Measurements from ENCODE around the gene PLCB1.

PLCB1 gene

DNA sequence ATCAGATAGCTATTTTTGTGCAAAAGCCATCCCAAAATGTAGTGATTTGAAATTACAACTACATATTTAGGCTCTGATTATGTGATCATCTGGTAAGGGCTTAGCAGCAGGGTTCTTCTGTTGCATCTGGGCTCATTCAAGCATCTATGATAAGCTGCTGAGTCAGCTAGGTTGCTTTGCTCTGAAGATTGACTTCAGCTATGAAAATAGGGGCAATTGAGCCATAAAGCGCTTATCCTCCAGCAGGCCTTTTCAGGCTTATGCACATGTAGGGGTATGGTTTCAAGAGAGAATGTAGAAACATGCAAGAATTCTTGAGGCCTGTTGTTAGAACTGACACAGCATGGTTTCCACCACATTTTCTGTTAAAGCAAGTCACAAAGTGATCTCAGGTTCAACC is 114.1 kb downstream of the PLCB1 start:
- no peak for DNase-seq (ENCODE audit: low read depth, low spot score)

DNA sequence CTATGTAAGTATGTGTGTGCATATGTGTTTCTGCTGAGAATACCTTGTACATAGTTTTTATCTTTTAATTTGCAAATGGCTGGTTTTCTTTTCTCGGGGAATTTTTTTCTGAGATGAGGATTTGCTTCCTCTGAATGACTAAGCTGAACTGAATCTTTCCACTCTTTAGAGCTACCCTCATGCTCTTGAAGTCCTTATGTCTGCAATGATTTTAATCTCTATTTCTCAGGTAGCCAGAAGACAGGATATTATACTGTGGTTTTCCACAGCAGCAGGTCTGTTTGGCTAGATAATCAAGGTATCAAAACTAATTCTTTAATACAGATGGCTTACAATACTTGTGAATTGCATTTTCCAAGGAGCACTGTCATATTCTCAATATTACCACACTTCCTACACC is 114.7 kb downstream of the PLCB1 start:
- DNase-seq (ENCODE audit: low read depth, low spot score): no peak

DNA sequence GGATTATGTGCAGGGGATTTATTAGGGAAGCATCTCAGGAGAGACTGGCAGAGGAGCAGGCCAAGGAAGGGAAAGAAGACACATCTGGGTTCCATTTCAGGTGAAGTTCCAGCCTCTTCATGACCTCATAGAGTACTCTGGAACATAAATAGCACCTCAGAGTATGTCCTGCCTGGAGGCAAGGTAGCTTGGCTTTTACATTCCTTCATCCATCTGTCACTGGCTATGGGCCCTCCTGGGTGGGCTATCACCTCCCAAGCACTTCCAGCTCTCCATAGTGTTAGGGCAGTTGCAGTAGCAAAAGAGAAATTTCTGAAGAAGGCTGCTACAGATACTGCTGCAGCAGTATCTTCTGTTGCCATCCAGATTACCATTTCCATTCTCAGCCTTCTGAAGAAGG is 116.0 kb downstream of the PLCB1 start:
- no peak for DNase-seq (ENCODE audit: low read depth, low spot score)

DNA sequence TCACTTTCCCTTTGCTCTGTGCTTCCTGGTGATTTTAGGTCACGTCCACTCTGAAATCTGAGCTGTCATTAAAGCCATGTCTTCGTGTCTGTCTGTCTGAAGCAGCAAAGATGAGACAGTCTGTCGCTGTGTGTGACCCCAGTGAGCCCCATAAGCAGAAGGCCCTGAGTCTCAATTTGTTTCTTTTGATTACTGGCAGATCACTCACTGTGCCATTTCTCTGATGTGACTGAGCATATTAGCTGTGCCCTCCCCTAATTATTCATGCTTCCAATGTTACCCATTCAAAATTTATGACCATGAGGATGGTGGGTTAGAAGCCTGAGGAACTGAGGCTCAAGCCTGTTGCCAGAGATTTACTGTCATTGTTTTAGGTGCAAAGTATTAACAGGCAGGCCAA is 117.6 kb downstream of the PLCB1 start:
- no peak for DNase-seq (ENCODE audit: low read depth, low spot score)

DNA sequence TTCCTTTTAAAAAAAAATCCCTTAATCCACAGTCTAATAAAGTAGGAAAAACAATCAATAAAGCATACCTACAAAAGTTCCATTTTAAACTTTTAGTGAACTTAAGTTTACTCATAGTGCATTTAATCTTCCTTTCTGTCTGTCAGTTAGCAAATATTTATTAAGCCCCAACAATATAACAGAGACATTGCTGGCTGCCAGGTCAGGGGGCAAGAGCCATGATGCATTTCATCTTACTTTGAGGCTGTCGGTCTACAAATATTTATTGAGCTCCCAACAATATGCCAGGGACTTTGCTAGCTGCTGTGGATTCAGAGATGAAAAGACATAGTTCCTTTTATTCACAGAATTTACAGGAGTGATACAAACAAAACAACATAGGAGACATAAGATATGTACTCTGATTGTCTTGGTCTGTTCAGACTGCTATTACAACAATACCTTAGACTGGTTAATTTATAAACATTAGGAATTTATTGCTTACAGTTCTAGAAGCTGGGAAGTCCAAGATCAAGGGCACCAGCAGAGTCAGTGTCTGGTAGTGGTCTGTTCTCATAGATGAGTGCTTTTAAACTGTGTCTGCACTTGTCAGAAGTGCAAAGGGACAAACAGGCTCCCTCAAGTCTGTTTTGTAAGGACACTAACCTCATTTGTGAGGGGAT is 118.6 kb downstream of the PLCB1 start:
- no peak for DNase-seq (ENCODE audit: low read depth, low spot score)

DNA sequence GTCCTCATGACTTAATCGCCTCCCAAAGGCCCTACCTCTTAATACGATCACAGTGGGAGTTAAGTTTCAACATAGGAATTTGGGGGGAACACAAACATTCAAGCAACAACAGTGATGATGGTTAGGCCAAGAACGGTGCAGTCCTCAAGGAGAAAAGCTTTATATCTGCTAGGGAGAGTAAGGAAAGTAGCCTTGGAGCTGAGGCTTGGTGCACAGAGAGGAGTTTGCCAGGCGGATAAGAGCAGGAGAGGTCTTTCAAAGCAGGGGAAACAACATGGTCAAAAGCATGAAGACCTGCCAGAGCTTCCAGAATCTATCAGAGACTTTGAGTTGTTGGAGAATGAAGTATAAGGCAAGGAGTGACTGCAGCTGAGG is 119.1 kb downstream of the PLCB1 start:
- DNase-seq (ENCODE audit: low read depth, low spot score): no peak

DNA sequence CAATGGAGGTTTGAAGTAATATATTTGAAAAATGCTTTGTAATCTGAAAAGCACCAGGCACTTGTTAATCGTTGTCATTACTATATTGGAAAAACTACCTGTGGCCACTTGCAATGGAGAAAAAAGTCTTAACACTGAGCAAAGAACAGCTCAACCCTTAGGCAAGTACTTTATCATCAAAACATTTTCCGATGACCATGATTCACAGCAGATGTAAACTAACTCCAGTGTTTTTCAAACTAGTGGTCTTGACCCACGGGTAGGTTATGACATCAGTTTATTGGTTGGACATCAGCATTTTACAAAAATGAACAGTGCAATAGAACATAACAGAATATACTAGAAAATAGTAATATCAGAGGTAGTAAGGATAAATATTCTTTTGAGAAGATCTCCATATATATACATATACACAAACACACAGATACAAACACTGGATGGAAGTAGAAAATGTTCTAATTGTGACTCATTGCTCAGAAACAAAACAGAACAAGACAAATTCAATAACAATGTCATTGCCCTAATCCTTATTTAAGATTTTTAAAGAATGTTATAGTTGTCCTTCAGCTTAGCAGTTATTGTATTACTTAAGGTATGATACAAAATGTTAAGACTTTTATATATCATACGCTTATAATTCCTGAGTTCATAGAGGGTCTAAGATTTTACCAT is 123.0 kb downstream of the PLCB1 start:
- DNase-seq (ENCODE audit: low read depth, low spot score): no peak

DNA sequence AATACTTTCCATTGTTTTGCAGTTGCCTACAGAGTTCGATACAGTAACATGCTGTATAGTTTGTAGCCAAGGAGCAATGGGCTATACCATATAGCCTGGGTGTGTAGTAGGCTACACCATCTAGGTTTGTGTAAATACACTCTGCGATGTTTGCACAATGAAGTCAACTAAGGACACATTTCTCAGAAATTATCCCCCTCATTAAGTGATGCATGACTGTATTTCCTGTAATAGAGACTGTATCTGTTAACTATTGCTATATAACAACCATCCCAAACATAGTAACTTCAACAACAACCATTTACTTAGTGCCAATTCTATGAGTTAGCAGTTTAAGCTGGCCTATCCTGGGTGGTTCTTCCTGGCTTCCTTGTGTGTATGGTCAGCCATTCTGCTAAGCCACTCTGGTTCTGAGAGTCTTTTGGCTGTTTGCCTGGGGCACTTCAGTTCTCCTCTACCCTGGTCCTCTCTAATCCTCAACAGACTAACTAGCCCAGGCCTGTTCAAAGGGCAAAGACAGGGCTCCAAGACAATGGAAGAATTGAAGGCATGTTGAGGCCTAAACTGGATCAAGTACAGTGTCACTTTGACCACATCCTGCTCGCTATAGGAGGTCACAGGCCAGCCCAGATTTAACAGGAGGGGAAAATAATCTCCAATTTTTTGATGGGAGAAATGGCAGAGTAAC is 124.0 kb downstream of the PLCB1 start:
- DNase-seq (ENCODE audit: low read depth, low spot score): no peak

DNA sequence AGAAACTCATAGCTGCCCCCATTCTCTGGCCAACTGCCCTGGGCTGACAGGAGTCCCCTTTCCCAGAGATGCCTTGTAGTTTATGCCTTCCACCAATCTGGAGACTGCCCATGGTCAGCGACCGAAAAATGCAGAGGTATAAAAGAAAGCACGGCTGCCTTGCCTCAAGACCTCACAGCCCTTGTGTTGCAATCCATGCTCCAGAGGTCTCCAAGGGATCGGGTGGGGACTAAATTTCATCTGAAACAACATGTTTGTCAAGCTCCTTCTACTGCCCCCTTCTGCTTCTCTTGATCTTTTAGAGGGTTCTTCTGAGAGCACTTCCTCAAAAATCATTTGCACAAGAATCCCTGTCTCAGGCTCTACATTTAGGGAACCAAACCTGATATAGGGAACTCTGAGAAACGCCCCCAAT is 128.8 kb downstream of the PLCB1 start:
- DNase-seq (ENCODE audit: low read depth, low spot score): no peak

DNA sequence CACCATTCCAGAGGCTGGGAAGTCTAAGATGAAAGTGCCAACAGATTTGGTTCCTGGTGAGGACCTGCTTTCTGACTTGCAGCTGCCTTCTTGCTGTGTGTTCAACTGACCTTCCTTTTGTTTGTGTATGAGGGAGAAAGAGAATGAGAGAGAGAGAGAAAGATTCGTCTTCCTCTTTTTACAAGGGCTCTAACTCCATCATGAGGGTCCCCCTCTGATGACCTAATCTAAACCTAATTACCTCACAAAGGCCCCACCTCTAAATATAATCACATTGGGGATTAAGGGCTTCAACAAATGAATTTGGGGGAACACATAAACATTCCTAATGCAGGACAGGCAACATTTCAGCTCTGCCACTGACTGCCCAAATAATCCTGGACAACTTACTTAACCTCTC is 130.7 kb downstream of the PLCB1 start:
- no peak for DNase-seq (ENCODE audit: low read depth, low spot score)

DNA sequence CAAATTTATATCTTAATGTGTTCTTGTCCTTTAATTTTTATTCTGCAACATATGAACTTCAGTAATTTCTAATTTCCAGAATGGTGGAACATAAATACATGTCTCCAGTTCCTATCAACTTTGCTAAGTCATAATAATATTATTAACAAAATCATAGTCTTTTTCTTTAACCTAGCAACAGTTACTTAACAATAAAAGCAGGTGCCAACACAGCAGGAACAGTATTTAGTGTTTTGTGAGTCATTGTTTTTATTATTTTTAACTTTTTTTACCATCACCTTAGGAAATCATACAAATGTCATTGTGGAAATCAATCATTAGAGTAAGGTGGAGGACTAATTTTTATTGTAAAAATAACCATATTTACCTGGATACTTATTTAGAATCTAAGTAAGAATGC is 133.5 kb downstream of the PLCB1 start:
- no peak for DNase-seq (ENCODE audit: low read depth, low spot score)

DNA sequence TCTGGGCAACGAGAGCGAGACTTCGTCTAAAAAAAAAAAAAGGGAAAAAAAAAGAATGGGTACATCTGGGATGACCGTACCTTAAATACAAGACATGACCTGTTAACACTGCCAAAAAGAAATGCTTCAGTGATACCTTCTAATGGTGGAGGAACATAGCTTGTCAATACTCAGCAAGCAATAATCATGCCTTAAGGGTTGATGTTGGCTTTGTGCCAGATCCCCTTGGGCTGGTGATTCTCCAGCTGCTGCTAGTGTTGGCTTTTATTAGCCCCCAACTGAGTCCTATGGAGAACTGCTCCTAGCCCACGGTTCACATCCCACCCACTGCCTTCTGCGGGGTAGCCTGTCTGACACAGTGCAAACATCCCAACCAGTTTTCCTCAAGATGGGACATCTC is 134.9 kb downstream of the PLCB1 start:
- DNase-seq (ENCODE audit: low read depth, low spot score): no peak

DNA sequence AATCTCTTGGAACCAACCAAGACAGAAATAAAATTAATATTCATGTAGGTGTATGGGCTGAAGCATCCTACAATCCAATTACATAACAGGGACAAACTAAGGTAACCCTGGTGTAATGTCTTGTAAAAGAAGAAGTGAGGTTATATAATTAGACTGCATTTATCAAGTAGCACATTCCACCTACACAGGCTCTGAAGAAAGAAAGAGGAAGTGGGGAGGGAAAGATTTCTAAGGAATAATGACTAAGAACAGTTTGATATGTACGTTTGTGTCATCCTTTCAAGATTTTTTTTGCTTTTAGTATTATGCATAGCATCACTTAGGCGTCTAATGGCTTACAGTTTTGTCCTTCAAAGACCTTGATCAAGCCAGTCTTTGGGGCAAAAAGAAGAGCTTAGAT is 139.7 kb downstream of the PLCB1 start:
- no peak for DNase-seq (ENCODE audit: low read depth, low spot score)

DNA sequence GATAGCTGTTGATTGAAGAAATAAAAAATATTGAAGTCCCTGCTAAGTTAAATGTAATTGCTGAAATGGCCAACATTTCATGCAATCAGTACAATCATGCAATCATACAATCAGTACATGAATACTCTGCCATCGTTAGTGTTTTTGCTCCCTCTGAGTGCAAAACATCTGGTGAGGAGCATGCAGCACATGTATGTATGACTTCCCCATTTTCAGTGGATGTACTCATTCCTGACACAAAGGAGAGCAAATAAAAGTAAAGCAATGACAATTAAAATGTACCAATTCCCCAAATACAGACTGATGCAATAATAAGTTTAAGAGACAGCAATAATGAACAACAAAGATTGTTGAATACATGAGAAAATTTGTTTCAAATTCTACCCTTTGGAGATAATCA is 140.7 kb downstream of the PLCB1 start:
- no peak for DNase-seq (ENCODE audit: low read depth, low spot score)

DNA sequence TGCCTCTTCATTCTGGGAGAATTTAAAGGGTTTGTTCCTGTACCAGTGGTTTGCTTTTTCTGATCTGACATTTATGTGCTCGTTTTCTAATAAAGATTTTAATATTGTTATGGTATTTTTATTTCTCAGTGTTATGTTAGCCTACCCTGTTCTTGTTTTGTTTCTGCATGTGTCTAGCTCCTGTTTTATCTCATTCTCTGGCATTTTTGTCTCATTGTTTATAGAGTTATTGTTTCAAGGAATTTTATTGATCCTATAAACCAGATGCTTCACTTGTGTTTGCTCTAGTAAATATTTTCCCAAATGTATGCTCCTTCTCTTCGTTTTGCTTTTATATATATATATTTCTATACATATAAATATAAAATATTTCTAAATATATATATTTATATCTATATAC is 152.8 kb downstream of the PLCB1 start:
- no peak for DNase-seq (ENCODE audit: low read depth, low spot score)

DNA sequence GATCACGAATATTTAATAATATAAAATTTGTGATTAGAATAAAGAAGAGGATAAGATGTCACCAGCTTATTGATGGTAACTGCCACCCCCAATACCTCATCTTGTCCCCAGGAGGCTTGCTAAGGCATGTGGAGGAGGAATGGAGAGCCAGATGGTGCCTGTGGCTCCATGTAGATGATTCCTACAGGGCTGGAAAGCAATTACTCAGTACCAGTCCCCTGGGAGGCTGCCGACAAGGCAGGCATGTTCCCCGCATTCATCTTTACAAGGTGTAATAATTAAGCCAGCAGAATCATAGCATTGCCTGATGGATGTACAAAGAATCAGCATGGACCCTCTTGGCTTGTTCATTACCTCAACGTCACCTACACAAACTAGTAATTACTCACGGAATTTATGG is 155.3 kb downstream of the PLCB1 start:
- no peak for DNase-seq (ENCODE audit: low read depth, low spot score)

DNA sequence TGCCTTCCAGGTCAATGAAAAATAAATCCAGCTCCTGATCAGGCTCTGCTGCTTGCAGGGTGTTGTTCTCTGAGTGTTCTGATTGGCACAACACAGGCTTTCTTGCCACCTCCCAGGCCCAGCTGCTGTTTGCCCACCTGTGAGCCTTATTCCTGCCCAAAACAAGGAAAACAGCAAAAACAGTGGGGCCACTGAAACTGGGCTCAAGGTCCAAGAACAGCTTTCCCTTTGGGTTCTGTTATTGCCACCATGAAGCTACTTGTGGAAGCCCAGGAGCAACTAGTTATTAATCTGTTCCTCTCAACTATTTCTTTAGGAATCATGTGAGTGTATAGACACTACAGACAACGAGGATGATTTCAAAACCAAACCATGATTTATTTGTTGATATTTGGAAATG is 159.1 kb downstream of the PLCB1 start:
- no peak for DNase-seq (ENCODE audit: low read depth, low spot score)

DNA sequence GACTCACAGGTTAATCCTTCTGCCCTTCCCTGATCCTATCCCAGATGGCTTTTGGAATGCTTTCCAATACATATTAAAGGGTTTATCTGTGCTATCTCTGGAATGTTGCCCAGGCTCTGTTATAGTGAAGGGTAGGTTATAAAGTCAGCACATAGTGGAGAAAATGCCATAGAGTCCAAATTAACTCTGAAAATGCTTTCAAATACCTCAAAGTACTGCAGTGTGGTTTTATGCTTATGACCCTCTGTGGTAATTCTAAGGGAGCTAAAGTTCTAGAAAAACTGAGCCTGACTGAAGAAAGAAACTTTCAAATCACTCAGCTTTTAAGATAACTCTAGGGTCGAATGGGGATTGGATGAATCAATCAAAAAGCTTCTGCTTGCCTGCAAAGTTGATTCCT is 159.8 kb downstream of the PLCB1 start:
- DNase-seq (ENCODE audit: low read depth, low spot score): no peak

DNA sequence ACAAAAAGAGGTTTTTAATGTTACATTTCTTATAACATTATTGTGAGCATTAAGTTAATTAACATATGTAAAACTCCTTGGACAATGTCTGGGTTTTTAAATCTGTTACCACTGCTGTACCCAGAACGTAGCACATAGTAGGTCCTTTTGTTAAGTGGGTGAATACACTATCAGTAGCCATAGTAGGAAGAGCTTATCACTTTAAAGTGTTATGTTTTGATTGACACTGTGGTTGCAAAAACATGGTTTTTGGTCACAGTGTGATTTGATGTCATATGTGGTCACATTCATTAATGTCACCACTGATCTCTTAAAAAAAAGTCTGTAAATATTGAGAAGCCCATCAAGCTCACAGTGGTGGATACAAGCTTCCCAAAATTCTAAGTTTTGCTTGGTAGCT is 160.7 kb downstream of the PLCB1 start:
- no peak for DNase-seq (ENCODE audit: low read depth, low spot score)

DNA sequence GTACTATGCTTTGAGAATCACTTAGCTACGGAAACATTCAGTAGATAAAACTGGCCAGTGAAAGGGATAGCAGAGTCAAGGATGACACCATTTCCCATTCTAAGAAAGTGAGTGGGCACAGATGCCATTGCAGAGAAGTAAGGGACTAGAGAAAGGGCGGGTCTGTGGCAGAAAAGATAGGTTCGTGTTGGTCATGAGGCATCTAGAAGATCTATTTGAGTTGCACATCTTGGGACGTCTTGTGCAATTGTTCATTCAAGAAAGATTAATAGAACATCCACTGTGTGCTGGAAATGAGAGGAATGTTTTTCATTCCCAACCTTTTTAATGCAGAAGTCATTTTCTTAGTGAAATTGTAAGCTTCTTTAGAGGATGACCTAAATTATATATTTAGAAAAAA is 161.7 kb downstream of the PLCB1 start:
- no peak for DNase-seq (ENCODE audit: low read depth, low spot score)

DNA sequence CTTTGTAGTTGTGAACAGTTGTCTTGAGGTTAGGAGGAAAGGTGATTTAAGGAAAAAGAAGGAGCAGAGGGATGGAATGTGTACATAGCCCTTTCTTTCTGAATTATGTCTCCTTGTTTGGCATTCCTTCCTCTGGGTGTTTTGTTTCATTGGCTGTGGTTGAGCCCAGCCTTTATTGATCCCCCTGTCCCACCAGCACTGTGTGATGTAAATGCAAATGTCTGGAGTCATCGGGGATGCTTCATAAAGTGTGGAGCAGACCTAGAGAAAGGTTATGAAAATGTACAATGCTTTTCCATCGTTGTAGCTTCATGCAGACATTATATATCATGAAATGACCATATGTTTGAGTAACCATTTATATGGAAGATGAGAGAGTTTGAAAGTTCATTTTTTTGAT is 164.5 kb downstream of the PLCB1 start:
- DNase-seq (ENCODE audit: low read depth, low spot score): no peak

DNA sequence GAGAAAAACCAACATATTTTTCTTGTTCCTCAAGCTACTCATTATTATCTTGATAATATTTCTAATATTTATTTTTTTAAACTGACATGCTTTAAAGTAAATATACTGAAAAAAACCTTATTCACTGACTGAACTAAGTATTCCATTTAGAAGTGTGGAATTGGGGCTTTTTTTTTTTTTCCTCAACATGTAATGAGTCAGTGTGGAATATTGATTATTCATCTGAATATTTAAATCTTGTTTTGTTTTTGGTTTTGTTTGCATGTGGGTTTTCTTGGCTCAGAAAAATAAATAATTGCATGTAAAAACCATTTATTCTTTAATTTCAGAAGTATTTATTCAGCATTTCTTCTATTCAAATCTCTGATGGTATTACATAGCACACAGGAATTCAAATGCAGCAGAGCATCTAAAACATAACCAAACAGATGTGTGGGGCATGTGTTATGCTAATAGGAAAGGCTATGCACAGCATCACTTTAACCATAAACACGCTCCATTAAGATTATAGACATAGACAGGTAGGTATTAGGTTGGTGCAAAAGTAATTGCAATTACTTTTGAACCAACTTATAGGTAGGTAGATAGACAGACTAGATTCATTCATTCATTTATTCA is 166.5 kb downstream of the PLCB1 start:
- no peak for DNase-seq (ENCODE audit: low read depth, low spot score)

DNA sequence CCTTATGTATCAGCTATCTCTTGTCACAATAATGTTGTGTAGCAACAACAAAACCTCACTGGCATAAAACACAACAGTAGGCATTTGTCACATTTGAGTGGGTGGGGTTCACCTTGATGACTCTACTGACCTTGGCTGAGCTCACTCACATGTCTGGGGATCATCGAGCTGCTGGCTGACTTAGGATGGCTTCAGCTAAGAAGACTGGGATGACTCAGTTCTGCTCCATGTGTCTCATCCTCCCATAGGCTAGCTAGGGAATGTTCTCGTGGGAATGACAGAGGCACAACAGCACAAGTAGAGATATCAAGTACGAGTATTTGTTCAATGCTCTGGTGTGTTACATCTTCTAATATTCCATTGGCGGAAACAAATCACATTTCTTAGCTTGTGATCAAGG is 167.9 kb downstream of the PLCB1 start:
- no peak for DNase-seq (ENCODE audit: low read depth, low spot score)

Measured in activated CD4-positive, CD25-positive, alpha-beta regulatory T cell treated with anti-CD3 and anti-CD28 coated beads, Interleukin-2, amount 50 U/mL, for 16 hours (primary cell).